Breast epithelium (tissue), 4 donors: ENCODE data around the gene SLC16A7. TPM values are rescaled to one million over a fixed set of nuclear protein-coding genes. Genes with fewer than 3 reads are reported as not detected.

Source experiments
- DNase-seq, 2 donors: peaks; one replicate each; pipeline ENCODE4 v3.0.0-alpha.2; 2019; ENCODE audit warnings: low spot score in 2 of 2
- H3K27ac ChIP-seq, 2 donors: fragments of 200-600 bp; sonication (generic) in 1 of 2; one replicate each; pipeline ENCODE4 v1.5.1; 2016 to 2019; ENCODE audit warnings: mild to moderate bottlenecking in 1 of 2
- H3K27me3 ChIP-seq, 2 donors: fragments of 200-600 bp; sonication (generic) in 1 of 2; one replicate each; pipeline versions ENCODE4 v1.5.1 to v1.6.0; 2017 to 2019; ENCODE audit warnings: control low read depth in 1 of 2, mild to moderate bottlenecking in 1 of 2
- H3K36me3 ChIP-seq: fragments of 200-600 bp; one replicate; pipeline ENCODE4 v1.5.1; 2019
- H3K4me1 ChIP-seq, 2 donors: fragments of 200-600 bp; sonication (generic); one replicate each; pipeline ENCODE4 v1.5.1; 2016 to 2019; ENCODE audit warnings: control low read depth in 1 of 2
- H3K4me3 ChIP-seq, 3 donors: fragments of 200-600 bp; sonication (generic); 1 replicate in 2 of 3; 2 replicates in 1 of 3; pipeline ENCODE4 v1.5.1; 2016 to 2019; ENCODE audit warnings: mild to moderate bottlenecking in 3 of 3, moderate library complexity in 2 of 3
- H3K9me3 ChIP-seq, 2 donors: fragments of 200-600 bp; sonication (generic) in 1 of 2; one replicate each; pipeline ENCODE4 v1.5.1; 2016 to 2019; ENCODE audit warnings: control low read depth in 1 of 2
- POLR2A ChIP-seq: fragments of 450-650 bp; IDR thresholded peaks from one replicate; pipeline ENCODE4 v1.6.1; 2016; ENCODE audit warnings: antibody characterized with exemption, mild to moderate bottlenecking, moderate library complexity
- POLR2AphosphoS5 ChIP-seq, 3 donors: sonication (generic); formaldehyde crosslinking; IDR thresholded peaks; one replicate each; pipeline ENCODE4 v1.6.1; 2017; ENCODE audit warnings: antibody characterized with exemption in 3 of 3
- intact Hi-C: fragments of 100-400 bp; cut with DNase I; formaldehyde crosslinking; loops from one replicate; pipeline ENCODE4 v1.15.1; 2023; ENCODE audit warnings: low total_unique reads
- total RNA-seq, 3 donors: library from RNA; depleted of rRNA; stranded (reverse); fragments of >200 nt; gene quantifications; one replicate each; pipeline ENCODE4 v1.1.0, GENCODE V29; 2016
- TF ChIP-seq, protein P1 (sequence below), 3 donors: fragments of 450-650 bp; IDR thresholded peaks; one replicate each; pipeline ENCODE4 v1.5.1; 2016 to 2017; ENCODE audit warnings: antibody characterized with exemption in 3 of 3, mild to moderate bottlenecking in 3 of 3, moderate library complexity in 3 of 3

Gene SLC16A7
- total RNA-seq, 3 donors from 2014 or later, result 14.5 to 53.4 (median 51.2) TPM

DNA sequence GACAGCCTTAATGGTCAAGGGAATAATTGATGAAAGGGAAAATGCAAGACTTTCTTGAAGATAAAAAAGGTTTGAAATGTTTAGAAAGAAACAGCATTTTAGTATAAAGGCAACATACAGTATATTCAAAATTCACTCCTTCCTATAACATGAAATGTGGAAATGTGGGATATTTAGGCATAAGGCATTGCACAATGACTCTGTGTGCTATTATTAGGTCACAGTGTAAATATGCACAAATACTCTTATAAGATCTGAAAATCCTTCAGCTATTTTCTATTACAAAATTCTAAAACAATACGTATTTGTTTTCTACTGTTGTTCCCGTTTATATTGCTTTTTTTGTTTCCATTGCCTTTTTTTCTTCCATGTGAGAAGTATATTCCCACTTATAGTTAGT is 127.7 kb downstream of the SLC16A7 start:
- H3K27ac ChIP-seq, result no peak overlapping the region
- no peaks in the 10 kb centered on the region for H3K4me1 ChIP-seq
- no peaks in the 10 kb centered on the region for H3K36me3 ChIP-seq
- intact Hi-C loops, result loop anchor here (5.0 kb wide), 1 partner anchor 689 kb away; no protein-coding TSS in a partner anchor
- no peaks in the 10 kb centered on the region for H3K9me3 ChIP-seq
- no peak overlapping the region for H3K4me3 ChIP-seq
- H3K27me3 ChIP-seq, result no peaks in the 10 kb centered on the region
- no peak for DNase-seq
- TF ChIP-seq, protein P1, sequence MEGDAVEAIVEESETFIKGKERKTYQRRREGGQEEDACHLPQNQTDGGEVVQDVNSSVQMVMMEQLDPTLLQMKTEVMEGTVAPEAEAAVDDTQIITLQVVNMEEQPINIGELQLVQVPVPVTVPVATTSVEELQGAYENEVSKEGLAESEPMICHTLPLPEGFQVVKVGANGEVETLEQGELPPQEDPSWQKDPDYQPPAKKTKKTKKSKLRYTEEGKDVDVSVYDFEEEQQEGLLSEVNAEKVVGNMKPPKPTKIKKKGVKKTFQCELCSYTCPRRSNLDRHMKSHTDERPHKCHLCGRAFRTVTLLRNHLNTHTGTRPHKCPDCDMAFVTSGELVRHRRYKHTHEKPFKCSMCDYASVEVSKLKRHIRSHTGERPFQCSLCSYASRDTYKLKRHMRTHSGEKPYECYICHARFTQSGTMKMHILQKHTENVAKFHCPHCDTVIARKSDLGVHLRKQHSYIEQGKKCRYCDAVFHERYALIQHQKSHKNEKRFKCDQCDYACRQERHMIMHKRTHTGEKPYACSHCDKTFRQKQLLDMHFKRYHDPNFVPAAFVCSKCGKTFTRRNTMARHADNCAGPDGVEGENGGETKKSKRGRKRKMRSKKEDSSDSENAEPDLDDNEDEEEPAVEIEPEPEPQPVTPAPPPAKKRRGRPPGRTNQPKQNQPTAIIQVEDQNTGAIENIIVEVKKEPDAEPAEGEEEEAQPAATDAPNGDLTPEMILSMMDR (IDR thresholded peaks at IDR 0.05), result no peak
- no peak for TF ChIP-seq POLR2AphosphoS5 (IDR thresholded peaks at IDR 0.05)
- TF ChIP-seq POLR2A, result no peak

DNA sequence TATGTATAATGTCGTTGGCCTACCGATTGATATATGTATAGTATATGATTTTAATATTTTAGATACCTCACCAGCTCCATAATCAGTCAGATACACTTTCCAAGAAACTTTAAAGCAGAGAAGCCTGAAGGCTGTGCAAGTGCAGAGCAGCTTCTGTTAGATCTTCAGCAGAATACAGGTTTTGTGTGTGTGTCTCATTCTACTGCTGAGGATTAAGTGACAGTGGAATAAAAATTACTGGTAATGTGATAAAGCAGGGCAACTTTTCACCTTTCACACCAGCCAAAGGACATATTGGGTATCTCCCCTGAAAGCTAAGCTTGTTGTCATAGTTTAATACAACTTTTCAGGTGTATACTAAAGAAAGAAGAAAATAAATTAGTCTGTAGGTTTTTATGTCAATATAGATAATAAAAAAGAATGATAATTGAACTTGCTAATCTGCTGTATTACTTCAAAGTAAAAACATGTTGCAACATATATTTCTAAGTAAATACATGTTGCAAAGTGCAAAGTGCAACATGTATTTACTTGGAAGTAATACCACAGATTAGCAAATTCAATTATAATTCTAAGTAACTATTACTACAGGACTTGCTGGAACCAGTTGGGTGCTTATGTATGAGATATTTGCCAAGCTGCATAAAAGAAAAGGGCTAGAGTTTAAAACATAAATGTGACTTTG is 128.3 kb downstream of the SLC16A7 start:
- no peaks in the 10 kb centered on the region for H3K27me3 ChIP-seq
- H3K36me3 ChIP-seq, result no peaks in the 10 kb centered on the region
- no peaks in the 10 kb centered on the region for H3K9me3 ChIP-seq
- TF ChIP-seq POLR2A (no peak), POLR2AphosphoS5 (IDR thresholded peaks at IDR 0.05) (no peak)
- TF ChIP-seq, protein P1 (IDR thresholded peaks at IDR 0.05), result no peak
- intact Hi-C loops, result loop anchor here (5.0 kb wide), 1 partner anchor 688 kb away; no protein-coding TSS in a partner anchor
- no peak for DNase-seq
- no peak overlapping the region for H3K27ac ChIP-seq
- no peak overlapping the region for H3K4me3 ChIP-seq
- no peaks in the 10 kb centered on the region for H3K4me1 ChIP-seq

DNA sequence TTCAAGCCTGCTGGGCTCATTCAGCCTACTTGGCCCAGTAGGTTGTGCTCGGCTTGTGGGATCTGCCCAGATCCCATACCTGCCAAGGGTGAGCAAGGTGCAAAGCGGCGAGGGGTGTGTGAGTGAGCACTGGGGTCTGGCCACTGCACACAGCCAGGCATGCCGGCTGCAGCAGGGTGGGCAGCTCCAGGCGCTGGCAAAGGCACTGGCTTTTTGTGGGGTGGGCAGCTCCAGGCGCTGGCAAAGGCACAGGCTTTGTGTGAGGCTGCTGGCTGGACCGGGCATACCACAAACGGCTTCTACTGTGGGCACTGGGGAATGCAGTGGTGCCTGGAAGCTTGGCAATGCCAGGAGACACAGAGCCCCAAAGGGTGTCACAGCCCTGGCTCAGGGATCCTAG is 137.4 kb downstream of the SLC16A7 start:
- Histone ChIP-seq H3K27ac (no peak overlapping the region), H3K36me3 (no peaks in the 10 kb centered on the region), H3K27me3 (no peaks in the 10 kb centered on the region), H3K9me3 (no peaks in the 10 kb centered on the region), H3K4me1 (no peaks in the 10 kb centered on the region), H3K4me3 (no peak overlapping the region)
- TF ChIP-seq POLR2AphosphoS5 (IDR thresholded peaks at IDR 0.05) (no peak), POLR2A (no peak)
- TF ChIP-seq, protein P1 (IDR thresholded peaks at IDR 0.05), result no peak
- DNase-seq, result no peak
- intact Hi-C loops, result no loop called here

DNA sequence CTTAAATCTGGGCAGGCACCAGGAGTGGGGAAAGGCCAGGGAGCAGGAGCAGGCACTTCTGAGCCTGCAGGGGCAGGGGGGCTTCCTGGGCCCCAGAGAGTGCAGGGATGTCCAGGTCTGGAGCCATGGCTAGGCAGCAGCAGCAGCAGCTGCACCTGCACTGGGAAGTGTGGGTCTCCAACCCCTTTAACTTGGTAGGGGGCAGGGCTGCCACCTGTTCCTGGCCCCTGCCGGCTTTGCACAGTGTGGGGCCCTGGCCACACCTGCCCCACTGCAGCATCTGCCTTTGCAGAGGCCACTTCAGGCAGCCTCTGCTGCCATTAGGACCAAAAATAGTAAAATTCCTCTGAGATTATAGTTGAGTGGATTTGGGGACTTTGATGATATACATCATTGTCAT is 138.5 kb downstream of the SLC16A7 start:
- no peaks in the 10 kb centered on the region for H3K36me3 ChIP-seq
- H3K4me1 ChIP-seq, result no peaks in the 10 kb centered on the region
- no peaks in the 10 kb centered on the region for H3K9me3 ChIP-seq
- TF ChIP-seq POLR2AphosphoS5 (IDR thresholded peaks at IDR 0.05) (no peak), POLR2A (no peak)
- TF ChIP-seq, protein P1 (IDR thresholded peaks at IDR 0.05), result no peak
- intact Hi-C loops, result no loop called here
- DNase-seq, result no peak
- H3K27me3 ChIP-seq, result no peaks in the 10 kb centered on the region
- no peak overlapping the region for H3K4me3 ChIP-seq
- H3K27ac ChIP-seq, result no peak overlapping the region

DNA sequence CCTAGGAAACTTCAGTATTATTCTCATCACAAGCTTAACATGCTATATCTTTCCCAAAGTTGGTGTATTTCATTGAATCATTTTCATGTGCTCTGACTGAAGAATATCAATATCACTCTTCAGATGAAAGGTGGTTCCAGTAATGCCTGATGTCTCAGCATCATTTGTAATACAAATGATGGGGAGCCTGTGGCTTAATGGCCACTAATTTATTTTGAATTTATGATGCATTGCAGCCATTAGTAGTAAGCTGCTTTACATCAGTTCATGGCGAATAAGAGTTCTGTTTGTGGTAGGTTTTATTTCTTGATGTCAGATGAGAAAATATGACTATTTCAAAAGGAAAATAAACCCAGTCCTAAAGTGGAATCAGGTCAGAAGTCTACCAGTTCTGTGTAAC is 139.4 kb downstream of the SLC16A7 start:
- DNase-seq, result no peak
- Histone ChIP-seq H3K36me3 (no peaks in the 10 kb centered on the region), H3K4me3 (no peak overlapping the region), H3K9me3 (no peaks in the 10 kb centered on the region), H3K4me1 (no peaks in the 10 kb centered on the region), H3K27me3 (no peaks in the 10 kb centered on the region), H3K27ac (no peak overlapping the region)
- intact Hi-C loops, result no loop called here
- TF ChIP-seq POLR2A (no peak), POLR2AphosphoS5 (IDR thresholded peaks at IDR 0.05) (no peak)
- TF ChIP-seq, protein P1 (IDR thresholded peaks at IDR 0.05), result no peak
